LNCaP clone FGC (cell line): ENCODE results near the gene TP53I11.
A peak's percentile ranks its signal among the peaks of the same experiment; 100 is the strongest.

Source experiments
- DNase-seq: peaks from one replicate; pipeline ENCODE4 v3.0.0-alpha.2; 2011; ENCODE audit warnings: low read depth
- H3K4me3 ChIP-seq: 2 replicates; pipeline ENCODE4 v1.5.1; 2011; ENCODE audit warnings: mild to moderate bottlenecking, low read depth, low read length, control low read depth
- CTCF ChIP-seq: IDR thresholded peaks from 2 replicates; pipeline ENCODE4 v1.5.1; 2012; ENCODE audit warnings: mild to moderate bottlenecking; ENCODE audit not compliant: control insufficient read depth, insufficient read depth; ENCODE audit errors: extremely low read depth

The TP53I11 gene

DNA sequence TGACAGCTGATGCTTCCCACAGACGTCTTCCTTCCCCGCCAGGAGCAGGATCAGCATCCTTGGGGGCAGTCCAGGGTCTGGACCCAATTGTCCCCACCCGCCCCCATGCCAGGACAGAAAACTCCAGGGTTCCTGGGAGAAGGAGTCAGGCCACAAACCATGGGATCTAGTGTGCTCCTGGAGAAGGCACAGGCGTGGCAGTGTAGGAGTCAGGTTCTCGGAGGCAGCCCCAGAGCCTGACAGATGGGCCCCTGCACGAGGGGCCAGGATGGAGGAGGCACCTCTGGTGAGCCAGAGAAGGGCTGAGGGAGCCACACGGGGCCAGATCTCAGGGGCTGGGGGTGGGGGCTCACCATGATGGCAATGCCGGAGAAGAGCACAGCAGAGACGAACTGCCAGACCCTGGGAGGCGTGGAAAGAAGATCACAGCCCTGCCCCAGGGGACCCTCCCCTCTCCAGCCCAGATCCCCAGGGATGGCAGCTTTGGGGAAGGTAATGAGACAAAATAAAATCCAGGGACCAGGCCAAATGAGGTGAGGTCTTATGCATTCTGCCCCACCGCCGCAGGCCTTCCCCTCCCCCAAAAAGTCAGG lies 13.6 kb downstream of the TP53I11 start:
- TF ChIP-seq CTCF, result no peak
- H3K4me3 ChIP-seq, result no peak overlapping the region
- no peak for DNase-seq

GRCh38 chr11:44936525-44936924 lies 14.2 kb downstream of the TP53I11 start:
- TF ChIP-seq CTCF, result peak; percentile 94
- no peak for DNase-seq
- no peak overlapping the region for H3K4me3 ChIP-seq

DNA sequence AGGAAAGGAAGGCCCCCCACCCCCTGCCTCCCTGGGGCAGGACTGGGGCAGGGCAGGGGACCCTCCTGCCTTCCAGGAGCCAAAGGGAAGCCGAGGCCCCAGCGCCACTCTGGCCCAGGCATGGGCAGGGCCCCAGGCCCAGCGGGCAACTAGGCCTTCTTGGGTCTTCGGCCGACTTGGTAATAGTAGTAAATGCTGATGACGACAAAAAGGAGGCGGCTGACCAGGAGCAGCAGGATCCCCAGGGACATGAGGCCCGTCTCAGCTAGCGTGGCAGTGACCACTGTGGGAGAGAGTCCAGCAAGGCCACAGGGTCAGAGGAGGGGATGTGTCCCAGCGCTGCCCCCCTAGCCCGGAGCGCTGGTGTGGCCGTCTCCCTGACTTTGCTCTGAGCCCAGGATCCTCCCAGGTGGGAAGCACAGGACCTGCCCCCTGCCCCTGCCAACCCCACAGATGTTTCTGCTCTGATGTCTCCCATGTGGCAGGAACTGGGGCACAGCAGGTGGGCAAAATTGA lies 15.9 kb downstream of the TP53I11 start:
- no peak overlapping the region for H3K4me3 ChIP-seq
- TF ChIP-seq CTCF, result no peak
- no peak for DNase-seq

- TF ChIP-seq CTCF, result no peak
- no peak for DNase-seq
- no peak overlapping the region for H3K4me3 ChIP-seq
These were observed 16.6 kb downstream of the TP53I11 start for GRCh38 chr11:44934110-44934509.

GRCh38 chr11:44931466-44931865 lies 19.2 kb downstream of the TP53I11 start:
- no peak for DNase-seq
- TF ChIP-seq CTCF, result no peak
- H3K4me3 ChIP-seq, result no peak overlapping the region

DNA sequence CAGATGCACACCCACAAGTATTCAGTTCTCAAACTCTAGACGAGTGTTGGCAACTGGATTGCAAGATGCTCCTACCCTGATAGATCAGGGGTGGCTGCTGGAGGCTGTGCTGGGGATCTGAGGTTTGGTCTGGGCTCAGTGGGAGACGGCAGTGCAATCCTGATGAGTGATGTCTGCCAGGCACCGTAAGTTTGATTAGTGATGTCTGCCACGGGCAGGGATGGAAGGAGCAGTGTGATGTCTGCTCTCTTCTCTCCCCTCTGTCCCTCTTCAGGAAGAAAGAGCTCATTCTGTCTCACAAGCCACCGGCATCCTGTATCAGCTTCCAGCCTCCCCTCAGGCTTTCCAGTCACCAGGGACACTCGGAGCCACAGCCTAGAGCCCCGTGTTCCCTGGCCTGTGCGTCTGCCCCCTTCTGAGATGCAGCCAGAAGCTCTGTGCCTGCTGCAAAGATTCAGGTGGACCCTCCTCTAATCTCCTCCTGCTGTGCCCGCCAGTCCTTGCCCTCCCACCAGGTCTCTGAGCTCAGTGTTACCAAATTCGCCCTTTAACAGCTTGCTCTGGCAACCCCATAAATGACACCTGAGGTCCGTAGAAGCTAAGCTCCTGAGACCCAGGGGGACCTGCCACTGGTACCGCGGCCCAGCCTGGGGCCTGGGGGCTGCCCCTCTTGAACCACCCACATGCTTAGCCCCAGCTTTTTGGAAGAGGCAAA lies 19.9 kb downstream of the TP53I11 start:
- no peak overlapping the region for H3K4me3 ChIP-seq
- no peak for TF ChIP-seq CTCF
- DNase-seq, result no peak
